SU-DHL-6 (cell line): Measurements from ENCODE around the gene FAXDC2.

ENCODE experiments used
- H2AFZ ChIP-seq: fragments of 200-600 bp; sonication (generic); 2 replicates; pipeline ENCODE4 v1.6.1; 2014; ENCODE audit warnings: low read depth, mild to moderate bottlenecking, moderate library complexity, mixed read lengths, antibody characterized with exemption, low read length; ENCODE audit not compliant: severe bottlenecking
- H3F3A ChIP-seq: fragments of 200-600 bp; shearing (Covaris generic); 2 replicates; pipeline ENCODE4 v1.6.0; 2016; ENCODE audit warnings: antibody characterized with exemption, mild to moderate bottlenecking; ENCODE audit not compliant: insufficient read depth
- H3K27ac ChIP-seq: fragments of 200-600 bp; sonication (generic); 2 replicates; pipeline ENCODE4 v1.5.1; 2016; ENCODE audit warnings: low read depth, mild to moderate bottlenecking, low read length, moderate library complexity, mixed read lengths
- H3K27me3 ChIP-seq: fragments of 200-600 bp; sonication (generic), shearing (Covaris generic); 2 replicates; pipeline ENCODE4 v1.6.0; 2014; ENCODE audit warnings: mild to moderate bottlenecking, low read length
- H3K36me3 ChIP-seq: fragments of 200-600 bp; sonication (generic); 2 replicates; pipeline ENCODE4 v1.6.1; 2014; ENCODE audit warnings: mild to moderate bottlenecking, low read length, mixed read lengths
- H3K4me2 ChIP-seq: fragments of 300-600, 200-600 bp; shearing (Covaris generic), sonication (generic); 2 replicates; pipeline ENCODE4 v1.6.0; 2014; ENCODE audit warnings: low read length, low read depth, mild to moderate bottlenecking; ENCODE audit not compliant: poor library complexity, severe bottlenecking
- H3K4me3 ChIP-seq: fragments of 200-600 bp; sonication (generic); 2 replicates; pipeline ENCODE4 v1.5.1; 2014; ENCODE audit warnings: antibody characterized with exemption, low read length, mild to moderate bottlenecking, mixed read lengths; ENCODE audit not compliant: insufficient read depth, poor library complexity, severe bottlenecking
- H3K79me2 ChIP-seq: fragments of 200-600 bp; sonication (generic); 2 replicates; pipeline ENCODE4 v1.6.1; 2014; ENCODE audit warnings: mild to moderate bottlenecking, low read length, moderate library complexity; ENCODE audit not compliant: insufficient read depth
- H3K9ac ChIP-seq: fragments of 200-600 bp; sonication (generic); 2 replicates; pipeline ENCODE4 v1.7.0; 2014; ENCODE audit warnings: mild to moderate bottlenecking, low read length
- H3K9me2 ChIP-seq: fragments of 200-600 bp; sonication (generic); replicated peaks from 2 replicates; pipeline ENCODE4 v1.6.1; 2014; ENCODE audit warnings: low read length; ENCODE audit not compliant: insufficient read depth
- H3K9me3 ChIP-seq: fragments of 200-600 bp; sonication (generic); 2 replicates; pipeline ENCODE4 v1.6.1; 2014; ENCODE audit warnings: low read length, mixed read lengths; ENCODE audit not compliant: insufficient read depth
- H4K20me1 ChIP-seq: fragments of 200-600 bp; sonication (generic); 2 replicates; pipeline ENCODE4 v1.6.1; 2014; ENCODE audit warnings: low read depth, mild to moderate bottlenecking, antibody characterized with exemption, low read length, moderate library complexity, mixed read lengths
- EZH2phosphoT487 ChIP-seq: fragments of 200-600 bp; sonication (generic), shearing (Covaris generic); conservative IDR thresholded peaks from 2 replicates; pipeline ENCODE4 v1.6.1; 2018; ENCODE audit warnings: mild to moderate bottlenecking, antibody characterized with exemption, low read length, moderate library complexity, mixed read lengths
- TF ChIP-seq, protein P1 (sequence below): fragments of 200-600 bp; sonication (generic); IDR thresholded peaks from one replicate; pipeline ENCODE4 v1.5.1; 2017; ENCODE audit warnings: antibody characterized with exemption, mild to moderate bottlenecking, low read length, moderate library complexity; ENCODE audit not compliant: insufficient read depth, poor library complexity, severe bottlenecking

FAXDC2 gene

DNA sequence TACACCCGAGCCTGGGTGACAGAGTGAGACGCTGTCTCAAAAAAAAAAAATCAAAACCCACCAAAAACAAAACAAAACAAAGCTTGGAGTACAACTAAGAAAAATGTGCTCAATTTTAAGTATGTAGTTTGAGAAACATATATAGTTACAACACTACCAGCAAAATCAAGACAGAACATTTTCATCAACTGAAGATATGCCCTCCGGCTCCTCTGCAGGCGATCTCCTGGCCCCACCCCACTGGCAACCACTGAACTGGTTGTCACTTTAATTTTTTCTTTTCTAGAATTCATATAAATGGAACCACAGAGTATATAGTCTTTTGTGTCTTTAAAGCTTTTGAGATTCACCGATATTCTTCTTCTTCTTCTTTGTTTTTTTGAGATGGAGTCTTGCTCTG is 43.0 kb upstream of the FAXDC2 start:
- TF ChIP-seq, protein P1, sequence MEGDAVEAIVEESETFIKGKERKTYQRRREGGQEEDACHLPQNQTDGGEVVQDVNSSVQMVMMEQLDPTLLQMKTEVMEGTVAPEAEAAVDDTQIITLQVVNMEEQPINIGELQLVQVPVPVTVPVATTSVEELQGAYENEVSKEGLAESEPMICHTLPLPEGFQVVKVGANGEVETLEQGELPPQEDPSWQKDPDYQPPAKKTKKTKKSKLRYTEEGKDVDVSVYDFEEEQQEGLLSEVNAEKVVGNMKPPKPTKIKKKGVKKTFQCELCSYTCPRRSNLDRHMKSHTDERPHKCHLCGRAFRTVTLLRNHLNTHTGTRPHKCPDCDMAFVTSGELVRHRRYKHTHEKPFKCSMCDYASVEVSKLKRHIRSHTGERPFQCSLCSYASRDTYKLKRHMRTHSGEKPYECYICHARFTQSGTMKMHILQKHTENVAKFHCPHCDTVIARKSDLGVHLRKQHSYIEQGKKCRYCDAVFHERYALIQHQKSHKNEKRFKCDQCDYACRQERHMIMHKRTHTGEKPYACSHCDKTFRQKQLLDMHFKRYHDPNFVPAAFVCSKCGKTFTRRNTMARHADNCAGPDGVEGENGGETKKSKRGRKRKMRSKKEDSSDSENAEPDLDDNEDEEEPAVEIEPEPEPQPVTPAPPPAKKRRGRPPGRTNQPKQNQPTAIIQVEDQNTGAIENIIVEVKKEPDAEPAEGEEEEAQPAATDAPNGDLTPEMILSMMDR = no peak
- TF ChIP-seq EZH2phosphoT487 = no peak
- Histone ChIP-seq H3K36me3 (peaks cover 27% of the 10 kb centered on the region; the same call in 1 of the 2 replicates), H3F3A (no peaks in the 10 kb centered on the region), H4K20me1 (no peaks in the 10 kb centered on the region), H3K4me3 (no peak overlapping the region), H3K79me2 (no peaks in the 10 kb centered on the region), H2AFZ (no peak overlapping the region), H3K9me2 (no peaks in the 10 kb centered on the region), H3K4me2 (no peak overlapping the region), H3K9ac (no peak overlapping the region), H3K27ac (no peak overlapping the region), H3K27me3 (no peaks in the 10 kb centered on the region), H3K9me3 (no peaks in the 10 kb centered on the region)

DNA sequence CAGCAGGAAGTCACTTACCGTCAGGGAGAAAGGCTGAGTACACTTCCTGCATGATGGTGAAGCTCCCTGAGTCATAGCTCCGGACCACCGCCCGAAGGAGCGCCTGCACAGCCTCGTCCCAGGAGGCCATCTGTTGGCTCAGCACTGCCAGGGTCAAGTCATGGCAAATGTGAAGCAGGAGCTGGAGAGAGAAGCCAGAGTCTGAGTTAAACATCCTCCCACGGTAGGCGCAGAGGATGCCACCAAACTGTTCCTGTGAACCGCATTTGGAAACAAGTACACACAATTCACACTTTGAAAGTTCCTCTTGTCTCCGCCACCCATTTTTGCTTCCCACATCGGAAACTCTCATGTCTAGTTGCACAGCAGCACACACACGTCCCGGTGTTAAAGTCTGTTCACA is 42.0 kb upstream of the FAXDC2 start:
- peaks cover 36% of the 10 kb centered on the region for H3K36me3 ChIP-seq
- no peaks in the 10 kb centered on the region for H3K9me2 ChIP-seq
- no peak overlapping the region for H2AFZ ChIP-seq
- no peak for TF ChIP-seq EZH2phosphoT487
- TF ChIP-seq, protein P1 = no peak
- H3K27ac ChIP-seq = no peak overlapping the region
- no peaks in the 10 kb centered on the region for H4K20me1 ChIP-seq
- no peaks in the 10 kb centered on the region for H3F3A ChIP-seq
- H3K4me3 ChIP-seq = no peak overlapping the region
- no peaks in the 10 kb centered on the region for H3K9me3 ChIP-seq
- no peak overlapping the region for H3K9ac ChIP-seq
- no peak overlapping the region for H3K4me2 ChIP-seq
- H3K27me3 ChIP-seq = no peaks in the 10 kb centered on the region
- no peaks in the 10 kb centered on the region for H3K79me2 ChIP-seq

DNA sequence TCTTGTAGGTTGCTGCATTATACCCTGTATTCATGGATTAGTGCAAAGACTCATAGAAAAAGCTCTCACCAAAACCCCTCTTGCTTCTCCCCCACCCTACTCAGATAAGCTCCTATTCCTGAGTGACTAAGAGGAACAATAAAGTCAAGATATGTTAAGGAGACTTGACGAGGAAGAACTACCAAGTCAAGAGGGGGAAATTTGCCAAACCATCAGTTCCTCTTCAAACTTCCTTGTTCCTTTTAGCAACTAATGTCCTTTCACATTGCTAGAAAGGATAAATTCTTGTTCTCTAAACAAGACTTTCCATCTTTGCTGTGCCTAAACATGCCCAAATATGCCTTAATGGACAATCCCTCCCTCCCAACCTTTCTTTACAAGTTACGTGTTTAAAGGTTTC is 35.0 kb upstream of the FAXDC2 start:
- peaks cover 49% of the 10 kb centered on the region for H3K36me3 ChIP-seq

More for the DNA sequence above, 35.0 kb upstream of the FAXDC2 start:
- Histone ChIP-seq H3K9ac (no peak overlapping the region), H2AFZ (no peak overlapping the region), H3K9me3 (peaks cover 18% of the 10 kb centered on the region; the same call in 1 of the 2 replicates), H3K79me2 (no peaks in the 10 kb centered on the region), H3K4me3 (no peak overlapping the region), H3K27ac (no peak overlapping the region), H3K9me2 (no peaks in the 10 kb centered on the region), H4K20me1 (no peaks in the 10 kb centered on the region), H3K27me3 (no peaks in the 10 kb centered on the region), H3K4me2 (no peak overlapping the region), H3F3A (no peaks in the 10 kb centered on the region; the same call in 1 of the 2 replicates)
- TF ChIP-seq EZH2phosphoT487 = no peak
- TF ChIP-seq, protein P1 = no peak
